AG04450 (cell line): ENCODE data around the gene URM1. TPM values are rescaled to one million over a fixed set of nuclear protein-coding genes. Genes with fewer than 3 reads are reported as not detected.

Experiments used
- CTCF ChIA-PET: fragments of 300-600, 350-600 bp; formaldehyde crosslinking; extraction: SDS; loops from one replicate; lab custom pipeline; 2022; ENCODE audit warnings: antibody characterized with exemption, inconsistent platforms; lab: Charles Lee
- POLR2A ChIA-PET: fragments of 350-600 bp; formaldehyde crosslinking; extraction: SDS; loops from one replicate; lab custom pipeline; 2021; ENCODE audit warnings: antibody characterized with exemption, inconsistent platforms; lab: Yijun Ruan, JAX
- DNase-seq: peaks from one replicate; pipeline ENCODE4 v3.0.0-alpha.2; 2011; ENCODE audit warnings: low read depth, low spot score
- H3K27ac ChIP-seq: one replicate; pipeline ENCODE4 v1.5.1; 2012; ENCODE audit warnings: low read depth, low read length, control low read depth
- H3K27me3 ChIP-seq: one replicate; pipeline ENCODE4 v1.6.0; 2012; ENCODE audit warnings: low read length; ENCODE audit not compliant: control insufficient read depth, insufficient read depth
- H3K4me3 ChIP-seq: 2 replicates; pipeline ENCODE4 v1.5.1; 2011; ENCODE audit warnings: mild to moderate bottlenecking, low read depth, low read length, control low read depth
- H3K9me3 ChIP-seq: 2 replicates; pipeline ENCODE4 v1.5.1; 2012; ENCODE audit warnings: low read length; ENCODE audit not compliant: control insufficient read depth, insufficient read depth
- CTCF ChIP-seq: IDR thresholded peaks from 2 replicates; pipeline ENCODE4 v1.5.1; 2011; ENCODE audit warnings: low read depth, low read length, control low read depth, inconsistent platforms
- polyA plus RNA-seq: library from polyadenylated mRNA; depleted of rRNA; stranded (reverse); fragments of >200 nt; gene quantifications from 2 replicates; pipeline ENCODE4 v1.2.3, GENCODE V29; 2011

URM1 gene
- polyA plus RNA-seq, 1 experiment: 44.7 TPM

GRCh38 chr9:128361296-128361985 lies 9.7 kb upstream of the URM1 start:
- Histone ChIP-seq H3K27ac (peak overlapping the region; percentile 21), H3K9me3 (no peaks in the 10 kb centered on the region), H3K4me3 (peak overlapping the region; percentile 59; the same call in 1 of the 2 replicates), H3K27me3 (no peaks in the 10 kb centered on the region)
- TF ChIP-seq CTCF: no peak
- DNase-seq: no peak
- ChIA-PET CTCF (interaction anchor here (1.2 to 5.0 kb wide), 13 partner anchors 9 to 227 kb away, joined by 3 to 35 read pairs (median 7); partner anchors contain the start of genes CERCAM and URM1), POLR2A (interaction anchor here (0.8 to 1.8 kb wide), 5 partner anchors 9 to 119 kb away, joined by 3 to 20 read pairs (median 3); partner anchors contain the start of gene URM1)

- Histone ChIP-seq H3K27ac (peak overlapping the region; percentile 39), H3K27me3 (no peaks in the 10 kb centered on the region), H3K9me3 (no peaks in the 10 kb centered on the region), H3K4me3 (peak overlapping the region; percentile 59)
- ChIA-PET POLR2A (interaction anchor here (0.5 to 1.8 kb wide), 6 partner anchors 9 to 118 kb away, joined by 3 to 20 read pairs (median 4); partner anchors contain the start of gene URM1), CTCF (interaction anchor here (0.5 to 5.0 kb wide), 31 partner anchors 9 to 226 kb away, joined by 3 to 35 read pairs (median 4); partner anchors contain the start of genes CERCAM and URM1)
- DNase-seq: peak; percentile 64
- peak; percentile 91 for TF ChIP-seq CTCF
Measured at GRCh38 chr9:128361986-128362646, 9.1 kb upstream of the URM1 start.

GRCh38 chr9:128362774-128363173 lies 8.4 kb upstream of the URM1 start:
- TF ChIP-seq CTCF: no peak
- no peaks in the 10 kb centered on the region for H3K9me3 ChIP-seq
- no peak overlapping the region for H3K4me3 ChIP-seq
- DNase-seq: no peak
- no peak overlapping the region for H3K27ac ChIP-seq
- CTCF ChIA-PET: interaction anchor here (0.5 to 5.0 kb wide), 32 partner anchors 8 to 225 kb away, joined by 3 to 35 read pairs (median 4); partner anchors contain the start of genes CERCAM and URM1
- POLR2A ChIA-PET: interaction anchor here (0.5 to 1.8 kb wide), 4 partner anchors 8 to 117 kb away, joined by 3 to 20 read pairs (median 4); partner anchors contain the start of gene URM1
- no peaks in the 10 kb centered on the region for H3K27me3 ChIP-seq

GRCh38 chr9:128365525-128365924 lies 5.6 kb upstream of the URM1 start:
- CTCF ChIA-PET: no interaction called here
- H3K9me3 ChIP-seq: no peaks in the 10 kb centered on the region

More at GRCh38 chr9:128365525-128365924, 5.6 kb upstream of the URM1 start:
- POLR2A ChIA-PET: no interaction called here
- TF ChIP-seq CTCF: no peak
- H3K27ac ChIP-seq: no peak overlapping the region
- no peak for DNase-seq
- no peak overlapping the region for H3K4me3 ChIP-seq
- H3K27me3 ChIP-seq: no peaks in the 10 kb centered on the region
